PC-9 (cell line): ENCODE data around the gene MAP4K3.

Experiments
- EZH2 ChIP-seq: fragments of 200-600 bp; sonication (generic); IDR thresholded peaks from 2 replicates; pipeline ENCODE4 v1.8.0; 2017; ENCODE audit warnings: antibody characterized with exemption, low read depth
- TF ChIP-seq, protein P1 (sequence below): fragments of 200-600 bp; sonication (generic); conservative IDR thresholded peaks from 2 replicates; pipeline ENCODE4 v1.6.1; 2017; ENCODE audit warnings: mixed run types, antibody characterized with exemption, mild to moderate bottlenecking, moderate library complexity

DNA sequence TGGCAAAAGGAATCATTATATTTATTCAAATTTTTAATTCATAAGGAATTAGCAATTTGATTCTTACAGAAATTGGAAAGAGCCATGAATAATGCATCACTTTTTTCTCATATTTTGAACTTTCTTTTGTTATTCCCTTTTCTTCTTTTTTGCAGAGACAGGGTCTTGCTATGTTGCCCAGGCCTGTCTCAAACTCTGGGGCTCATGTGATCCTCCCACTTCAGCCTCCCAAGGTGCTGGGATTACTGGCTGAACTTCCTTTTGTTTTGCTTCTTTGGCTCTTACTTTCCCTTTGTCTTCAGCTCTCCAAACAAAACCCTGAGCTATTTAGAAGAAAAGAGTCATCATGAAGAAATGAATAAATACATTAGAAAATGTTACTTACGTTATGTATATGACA lies 224.1 kb downstream of the MAP4K3 start:
- TF ChIP-seq, protein P1, sequence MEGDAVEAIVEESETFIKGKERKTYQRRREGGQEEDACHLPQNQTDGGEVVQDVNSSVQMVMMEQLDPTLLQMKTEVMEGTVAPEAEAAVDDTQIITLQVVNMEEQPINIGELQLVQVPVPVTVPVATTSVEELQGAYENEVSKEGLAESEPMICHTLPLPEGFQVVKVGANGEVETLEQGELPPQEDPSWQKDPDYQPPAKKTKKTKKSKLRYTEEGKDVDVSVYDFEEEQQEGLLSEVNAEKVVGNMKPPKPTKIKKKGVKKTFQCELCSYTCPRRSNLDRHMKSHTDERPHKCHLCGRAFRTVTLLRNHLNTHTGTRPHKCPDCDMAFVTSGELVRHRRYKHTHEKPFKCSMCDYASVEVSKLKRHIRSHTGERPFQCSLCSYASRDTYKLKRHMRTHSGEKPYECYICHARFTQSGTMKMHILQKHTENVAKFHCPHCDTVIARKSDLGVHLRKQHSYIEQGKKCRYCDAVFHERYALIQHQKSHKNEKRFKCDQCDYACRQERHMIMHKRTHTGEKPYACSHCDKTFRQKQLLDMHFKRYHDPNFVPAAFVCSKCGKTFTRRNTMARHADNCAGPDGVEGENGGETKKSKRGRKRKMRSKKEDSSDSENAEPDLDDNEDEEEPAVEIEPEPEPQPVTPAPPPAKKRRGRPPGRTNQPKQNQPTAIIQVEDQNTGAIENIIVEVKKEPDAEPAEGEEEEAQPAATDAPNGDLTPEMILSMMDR: no peak
- no peak for TF ChIP-seq EZH2
